ENCODE data around the gene RGS17.

DNA sequence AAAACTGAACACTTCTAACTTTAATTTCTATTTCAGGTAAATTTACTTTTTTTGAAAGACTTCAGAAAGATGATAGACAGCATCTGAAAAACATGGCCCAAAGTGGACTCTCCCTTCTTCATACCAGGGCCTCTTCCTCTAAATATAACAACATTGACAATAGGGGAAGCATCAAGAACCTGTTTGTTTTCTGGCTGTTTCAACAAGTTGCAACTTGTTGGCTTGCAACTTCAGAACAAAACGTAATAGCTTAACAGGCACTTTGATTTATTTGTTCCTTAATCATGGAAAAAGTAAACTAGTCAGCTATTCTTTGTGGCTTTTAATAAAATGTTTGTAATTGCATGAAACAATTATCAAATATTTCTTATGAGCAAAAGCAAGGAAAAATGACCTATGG lies 34.3 kb downstream of the RGS17 start:
- TF ChIP-seq, protein P1, sequence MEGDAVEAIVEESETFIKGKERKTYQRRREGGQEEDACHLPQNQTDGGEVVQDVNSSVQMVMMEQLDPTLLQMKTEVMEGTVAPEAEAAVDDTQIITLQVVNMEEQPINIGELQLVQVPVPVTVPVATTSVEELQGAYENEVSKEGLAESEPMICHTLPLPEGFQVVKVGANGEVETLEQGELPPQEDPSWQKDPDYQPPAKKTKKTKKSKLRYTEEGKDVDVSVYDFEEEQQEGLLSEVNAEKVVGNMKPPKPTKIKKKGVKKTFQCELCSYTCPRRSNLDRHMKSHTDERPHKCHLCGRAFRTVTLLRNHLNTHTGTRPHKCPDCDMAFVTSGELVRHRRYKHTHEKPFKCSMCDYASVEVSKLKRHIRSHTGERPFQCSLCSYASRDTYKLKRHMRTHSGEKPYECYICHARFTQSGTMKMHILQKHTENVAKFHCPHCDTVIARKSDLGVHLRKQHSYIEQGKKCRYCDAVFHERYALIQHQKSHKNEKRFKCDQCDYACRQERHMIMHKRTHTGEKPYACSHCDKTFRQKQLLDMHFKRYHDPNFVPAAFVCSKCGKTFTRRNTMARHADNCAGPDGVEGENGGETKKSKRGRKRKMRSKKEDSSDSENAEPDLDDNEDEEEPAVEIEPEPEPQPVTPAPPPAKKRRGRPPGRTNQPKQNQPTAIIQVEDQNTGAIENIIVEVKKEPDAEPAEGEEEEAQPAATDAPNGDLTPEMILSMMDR (IDR thresholded peaks at IDR 0.05) = no peak
- TF ChIP-seq POLR2A (IDR thresholded peaks at IDR 0.05) = no peak

All from thyroid gland (tissue), 4 donors.